ENCODE measurements around the gene ABCG1.

- TF ChIP-seq RCOR1 (IDR thresholded peaks at IDR 0.05; ENCODE audit: insufficient replicate concordance, low read length) = no peak
- no peak for TF ChIP-seq CTCF (conservative IDR thresholded peaks at IDR 0.05; ENCODE audit: low read depth, low read length)
- no peak for TF ChIP-seq POLR2A (IDR thresholded peaks at IDR 0.05; ENCODE audit: low read depth, low read length)
- no peak for TF ChIP-seq BHLHE40 (IDR thresholded peaks at IDR 0.05; ENCODE audit: low read depth, low read length)
- no peak for TF ChIP-seq NFE2L2 (IDR thresholded peaks at IDR 0.05; ENCODE audit: low read depth, low read length)
These were observed 83.9 kb downstream of the ABCG1 start for GRCh38 chr21:42302794-42303193.
